Mesenteric fat pad (tissue), 1 donor: ENCODE measurements around the gene NPC1. TPM values are rescaled to one million over a fixed set of nuclear protein-coding genes. Genes with fewer than 3 reads are reported as not detected.

Source experiments
- DNase-seq: peaks from one replicate; pipeline ENCODE4 v3.0.0-alpha.2; 2020; ENCODE audit warnings: low spot score
- total RNA-seq: library from RNA; stranded (reverse); fragmentation: NEBNext Ultra II Directional; extraction: Animal tissue kit (Norgen Biotek cat#: 25700); gene quantifications from one replicate; pipeline ENCODE4 v1.2.1, GENCODE V29; 2021
- donor health status: DM: yes; HTN: yes; CAD: no.

The NPC1 gene
- total RNA-seq, 1 donor from 2014 or later = 59.3 TPM

- no peak for DNase-seq
These were observed 35.4 kb downstream of the NPC1 start for GRCh38 chr18:23550898-23551297.

- no peak for DNase-seq
These were observed 37.6 kb downstream of the NPC1 start for GRCh38 chr18:23548719-23549118.

- DNase-seq = no peak
These were observed 38.0 kb downstream of the NPC1 start for GRCh38 chr18:23548275-23548674.

- DNase-seq = no peak
These were observed 38.5 kb downstream of the NPC1 start for GRCh38 chr18:23547846-23548245.

GRCh38 chr18:23547306-23547705 is 39.0 kb downstream of the NPC1 start:
- no peak for DNase-seq

GRCh38 chr18:23545247-23545789 is 41.0 kb downstream of the NPC1 start:
- DNase-seq = no peak

- no peak for DNase-seq
These were observed 43.8 kb downstream of the NPC1 start for GRCh38 chr18:23542461-23542860.

- no peak for DNase-seq
These were observed 44.8 kb downstream of the NPC1 start for GRCh38 chr18:23541349-23542093.

- DNase-seq = no peak
These were observed 45.4 kb downstream of the NPC1 start for GRCh38 chr18:23540867-23541266.

GRCh38 chr18:23539911-23540525 is 46.3 kb downstream of the NPC1 start:
- DNase-seq = no peak

GRCh38 chr18:23539296-23539695 is 47.0 kb downstream of the NPC1 start:
- DNase-seq = no peak

GRCh38 chr18:23538870-23539269 is 47.4 kb downstream of the NPC1 start:
- DNase-seq = no peak

GRCh38 chr18:23538001-23538400 is 48.3 kb downstream of the NPC1 start:
- no peak for DNase-seq

GRCh38 chr18:23537274-23537673 is 49.0 kb downstream of the NPC1 start:
- DNase-seq = no peak

GRCh38 chr18:23536204-23536603 is 50.1 kb downstream of the NPC1 start:
- no peak for DNase-seq

- no peak for DNase-seq
These were observed 52.0 kb downstream of the NPC1 start for GRCh38 chr18:23534276-23534675.

GRCh38 chr18:23532848-23533247 is 53.5 kb downstream of the NPC1 start:
- no peak for DNase-seq

- DNase-seq = no peak
These were observed 54.4 kb downstream of the NPC1 start for GRCh38 chr18:23531912-23532311.

GRCh38 chr18:23530195-23530594 is 56.1 kb downstream of the NPC1 start:
- no peak for DNase-seq

GRCh38 chr18:23529604-23530003 is 56.7 kb downstream of the NPC1 start:
- no peak for DNase-seq

GRCh38 chr18:23528580-23529472 is 57.5 kb downstream of the NPC1 start:
- DNase-seq = no peak
